HT-29 (cell line): Measurements from ENCODE around the gene USP44. TPM values are rescaled to one million over a fixed set of nuclear protein-coding genes. Genes with fewer than 3 reads are reported as not detected.

Source experiments
- total RNA-seq: library from RNA; depleted of rRNA; stranded (reverse); fragments of >200 nt; shearing (Covaris generic); gene quantifications from 2 replicates; pipeline ENCODE4 v1.2.3, GENCODE V29; 2014; rRNA removed

The USP44 gene
- total RNA-seq, 1 experiment from 2014 or later, result not detected

Other genes starting within 250 kb of the USP44 start
- 38.8 and 45.6 TPM in 2 replicates for gene METAP2, start 77.3 kb downstream of the USP44 start, total RNA-seq
- gene NTN4, start 239.3 kb upstream of the USP44 start, total RNA-seq, result 17.1 and 18.1 TPM in 2 replicates